PFSK-1 (cell line): Measurements from ENCODE around the gene GALNT1.

ENCODE experiments used
- FOXP2 ChIP-seq: optimal IDR thresholded peaks from 2 replicates; pipeline ENCODE3; 2011; ENCODE audit warnings: borderline replicate concordance, control low read depth, inconsistent platforms; ENCODE audit not compliant: insufficient read depth; ENCODE audit errors: extremely low read length, extremely low read depth
- POLR2AphosphoS5 ChIP-seq: IDR thresholded peaks from 2 replicates; pipeline ENCODE4 v1.6.1; 2012; ENCODE audit warnings: low read depth, mild to moderate bottlenecking, control low read depth, low read length, moderate library complexity
- REST ChIP-seq, 2 experiments: IDR thresholded peaks; 2 replicates each; pipeline versions ENCODE4 v1.6.1 to v1.8.0; 2011 to 2012; ENCODE audit warnings: low read depth in 2 of 2, low read length in 2 of 2, control low read depth in 1 of 2, inconsistent platforms in 1 of 2, mild to moderate bottlenecking in 1 of 2, moderate library complexity in 1 of 2; ENCODE audit not compliant: insufficient read depth in 1 of 2
- SIN3A ChIP-seq: IDR thresholded peaks from 2 replicates; pipeline ENCODE4 v1.6.1; 2012; ENCODE audit warnings: mild to moderate bottlenecking, low read length, moderate library complexity, borderline replicate concordance; ENCODE audit not compliant: insufficient read depth
- TAF1 ChIP-seq: IDR thresholded peaks from 2 replicates; pipeline ENCODE4 v1.6.1; 2012; ENCODE audit warnings: low read length, control low read depth, borderline replicate concordance; ENCODE audit not compliant: insufficient read depth

The GALNT1 gene

GRCh38 chr18:35618696-35619095 is 37.2 kb downstream of the GALNT1 start:
- TF ChIP-seq TAF1 (no peak), REST (IDR thresholded peaks at IDR 0.05; ENCODE audit: insufficient read depth in 1 of 2, low read depth in 2 of 2, low read length in 2 of 2) (no peak), SIN3A (no peak), FOXP2 (no peak), POLR2AphosphoS5 (no peak)

GRCh38 chr18:35619464-35619863 is 37.9 kb downstream of the GALNT1 start:
- TF ChIP-seq REST (IDR thresholded peaks at IDR 0.05; ENCODE audit: insufficient read depth in 1 of 2, low read depth in 2 of 2, low read length in 2 of 2) = no peak
- TF ChIP-seq POLR2AphosphoS5 = no peak
- TF ChIP-seq SIN3A = no peak
- TF ChIP-seq FOXP2 = no peak
- TF ChIP-seq TAF1 = no peak

- TF ChIP-seq TAF1 (no peak), FOXP2 (no peak), SIN3A (no peak), POLR2AphosphoS5 (no peak), REST (IDR thresholded peaks at IDR 0.05; ENCODE audit: insufficient read depth in 1 of 2, low read depth in 2 of 2, low read length in 2 of 2) (no peak)
These were observed 38.4 kb downstream of the GALNT1 start for GRCh38 chr18:35619941-35620340.

- TF ChIP-seq FOXP2 (no peak), SIN3A (no peak), REST (IDR thresholded peaks at IDR 0.05; ENCODE audit: insufficient read depth in 1 of 2, low read depth in 2 of 2, low read length in 2 of 2) (no peak), POLR2AphosphoS5 (no peak), TAF1 (no peak)
These were observed 39.2 kb downstream of the GALNT1 start for GRCh38 chr18:35620765-35621164.

- TF ChIP-seq REST (IDR thresholded peaks at IDR 0.05; ENCODE audit: insufficient read depth in 1 of 2, low read depth in 2 of 2, low read length in 2 of 2) (no peak), TAF1 (no peak)
These were observed 41.7 kb downstream of the GALNT1 start for GRCh38 chr18:35623255-35623654.
